Mucosa of gallbladder (tissue), 1 donor: ENCODE results near the gene SYPL1. TPM values are rescaled to one million over a fixed set of nuclear protein-coding genes. Genes with fewer than 3 reads are reported as not detected.

Source experiments
- DNase-seq: peaks from one replicate; pipeline ENCODE4 v3.0.0-alpha.2; 2020; ENCODE audit warnings: low spot score
- total RNA-seq: library from RNA; stranded (reverse); gene quantifications from one replicate; pipeline ENCODE4 v1.2.1, GENCODE V29; 2021
- donor health status: DM: no; HTN: no; CAD: no.

The SYPL1 gene
- total RNA-seq, 1 donor from 2014 or later, result 116 TPM

DNA sequence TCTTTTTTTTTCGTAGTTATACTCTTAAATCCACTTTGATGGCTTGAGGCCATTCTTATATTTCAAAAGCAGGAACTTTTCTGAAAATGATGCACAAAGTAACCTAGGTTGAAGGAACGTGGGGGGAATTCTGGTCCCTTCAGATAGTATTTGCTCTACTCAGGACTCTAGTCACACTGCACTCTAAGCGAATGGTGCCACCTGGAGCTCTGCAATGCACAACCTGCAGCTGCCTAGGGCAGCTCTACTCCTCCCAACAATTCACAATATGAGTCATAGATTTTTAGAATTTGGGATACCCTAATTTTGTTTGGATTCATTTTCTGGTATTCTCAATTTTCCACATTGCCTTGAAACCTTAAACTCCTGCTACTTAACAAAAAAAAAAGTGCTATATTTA lies 17.3 kb downstream of the SYPL1 start:
- no peak for DNase-seq

- DNase-seq, result no peak
Measured at GRCh38 chr7:106092204-106092603, 19.9 kb downstream of the SYPL1 start.

DNA sequence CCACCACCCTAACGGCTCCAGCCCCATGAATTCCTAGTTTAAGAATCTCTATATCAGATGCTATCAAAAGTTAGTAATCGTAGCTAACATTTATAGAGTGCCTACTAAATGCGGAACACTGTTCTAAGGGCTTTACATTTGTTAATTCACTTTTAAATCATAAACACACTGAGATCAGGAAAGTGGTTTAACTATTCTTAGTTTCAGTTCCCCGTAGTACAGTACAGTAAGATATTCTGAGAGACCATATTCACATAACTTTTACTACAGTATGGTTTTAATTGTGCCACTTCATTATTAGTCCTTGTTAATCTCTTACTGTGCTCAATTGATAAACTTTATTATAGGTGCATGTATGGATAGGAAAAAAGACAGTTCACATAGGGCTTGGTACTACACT lies 22.5 kb downstream of the SYPL1 start:
- DNase-seq, result no peak

DNA sequence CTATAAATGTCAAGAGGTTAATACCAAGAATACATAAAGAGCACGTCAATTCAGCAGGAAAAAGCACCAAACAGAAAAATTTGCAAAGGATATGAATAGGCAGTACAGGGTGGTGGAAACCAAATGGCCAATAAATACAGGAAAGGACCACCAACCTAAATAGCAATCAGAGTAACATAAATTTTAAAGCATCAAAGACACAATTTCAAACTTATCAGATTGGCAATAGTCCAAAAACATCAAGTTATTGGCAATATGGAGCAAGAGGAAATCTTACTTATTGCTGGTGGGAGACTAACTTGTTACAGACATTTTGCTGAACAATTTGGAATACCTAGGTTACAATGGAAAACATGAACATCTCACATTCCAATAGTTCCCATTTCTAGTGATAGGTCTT lies 24.1 kb downstream of the SYPL1 start:
- no peak for DNase-seq

GRCh38 chr7:106086062-106086461 lies 26.1 kb downstream of the SYPL1 start:
- no peak for DNase-seq

GRCh38 chr7:106085015-106085414 lies 27.1 kb downstream of the SYPL1 start:
- DNase-seq, result no peak

DNA sequence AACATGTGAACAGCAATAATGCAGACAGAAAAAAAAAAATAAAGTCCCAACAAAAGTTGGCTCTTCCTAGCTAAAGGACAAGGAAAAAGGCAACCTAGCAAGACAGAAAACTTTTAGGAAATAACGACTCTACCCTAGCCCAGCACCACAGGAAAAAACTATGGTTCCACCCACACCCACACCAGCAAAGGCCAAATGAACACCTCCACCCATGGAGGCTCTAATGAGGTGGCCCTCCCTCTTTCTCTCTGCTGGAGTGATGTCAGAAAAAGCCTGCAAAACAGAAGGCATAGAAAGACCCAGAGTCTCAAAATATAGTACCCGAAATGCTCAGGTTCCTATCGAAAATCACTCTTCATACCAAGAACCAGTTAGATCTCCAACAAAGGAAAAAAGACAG lies 28.4 kb downstream of the SYPL1 start:
- no peak for DNase-seq

DNA sequence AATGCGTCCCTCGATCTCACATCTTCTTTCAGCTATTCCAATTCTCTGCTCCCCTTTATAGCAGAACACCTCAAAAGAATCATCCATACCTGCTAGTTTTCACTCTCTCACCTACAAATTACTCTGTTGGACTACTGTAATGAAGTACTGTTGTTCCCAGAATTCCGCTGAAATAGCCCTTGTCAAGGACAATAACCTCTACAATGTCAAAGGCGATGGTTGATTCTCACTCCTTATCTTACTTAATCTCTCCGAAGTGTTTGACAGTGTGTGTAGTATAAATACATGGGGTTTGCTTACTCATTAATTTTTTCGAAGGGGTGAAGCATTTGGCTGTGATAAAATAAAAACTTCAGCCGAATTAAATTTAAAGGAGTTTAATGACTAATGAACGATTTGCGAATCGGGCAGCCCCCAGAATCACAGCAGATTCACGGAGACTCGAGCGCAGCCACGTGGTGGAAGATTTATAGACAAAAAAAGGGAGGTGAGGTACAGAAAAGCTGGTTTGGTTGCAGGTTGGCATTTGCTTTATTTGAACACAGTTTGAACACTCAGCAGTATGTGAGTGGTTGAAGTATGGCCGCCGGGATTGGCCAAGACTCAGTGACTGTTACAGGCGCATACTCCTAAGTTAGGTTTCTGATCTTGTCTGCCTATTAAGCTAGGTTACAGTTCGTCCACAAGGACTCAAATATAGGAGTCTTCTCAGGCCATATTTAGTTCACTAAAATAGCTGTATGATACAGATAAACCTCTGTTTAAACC lies 29.8 kb downstream of the SYPL1 start:
- DNase-seq, result no peak

GRCh38 chr7:106080300-106080987 lies 31.7 kb downstream of the SYPL1 start:
- no peak for DNase-seq

- no peak for DNase-seq
Measured at GRCh38 chr7:106076537-106076936, 35.6 kb downstream of the SYPL1 start.

DNA sequence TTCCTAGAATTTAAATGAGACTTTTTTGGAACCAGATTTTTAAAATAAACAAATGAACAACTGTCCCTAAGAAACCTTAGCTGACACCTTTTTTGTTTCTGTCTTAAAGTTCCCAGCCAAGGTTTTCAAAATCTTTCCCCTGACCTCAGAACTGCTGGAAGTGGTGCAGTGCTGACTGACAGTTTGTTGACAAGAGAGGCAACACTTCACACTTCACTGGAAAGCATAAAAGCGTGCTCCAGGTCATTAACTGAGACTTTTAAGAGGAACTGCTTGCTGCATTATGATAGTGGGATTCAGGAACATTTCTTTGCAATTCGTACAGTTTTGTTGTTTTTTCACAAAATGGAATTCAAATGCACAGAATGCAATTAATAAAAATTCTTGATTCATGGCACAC lies 36.2 kb downstream of the SYPL1 start:
- DNase-seq, result no peak

- DNase-seq, result no peak
Measured at GRCh38 chr7:106074257-106074656, 37.9 kb downstream of the SYPL1 start.

- DNase-seq, result no peak
Measured at GRCh38 chr7:106073701-106074100, 38.4 kb downstream of the SYPL1 start.

GRCh38 chr7:106072715-106073091 lies 39.4 kb downstream of the SYPL1 start:
- no peak for DNase-seq

- DNase-seq, result peak; percentile 73
Measured at GRCh38 chr7:106071999-106072714, 40.0 kb downstream of the SYPL1 start.

DNA sequence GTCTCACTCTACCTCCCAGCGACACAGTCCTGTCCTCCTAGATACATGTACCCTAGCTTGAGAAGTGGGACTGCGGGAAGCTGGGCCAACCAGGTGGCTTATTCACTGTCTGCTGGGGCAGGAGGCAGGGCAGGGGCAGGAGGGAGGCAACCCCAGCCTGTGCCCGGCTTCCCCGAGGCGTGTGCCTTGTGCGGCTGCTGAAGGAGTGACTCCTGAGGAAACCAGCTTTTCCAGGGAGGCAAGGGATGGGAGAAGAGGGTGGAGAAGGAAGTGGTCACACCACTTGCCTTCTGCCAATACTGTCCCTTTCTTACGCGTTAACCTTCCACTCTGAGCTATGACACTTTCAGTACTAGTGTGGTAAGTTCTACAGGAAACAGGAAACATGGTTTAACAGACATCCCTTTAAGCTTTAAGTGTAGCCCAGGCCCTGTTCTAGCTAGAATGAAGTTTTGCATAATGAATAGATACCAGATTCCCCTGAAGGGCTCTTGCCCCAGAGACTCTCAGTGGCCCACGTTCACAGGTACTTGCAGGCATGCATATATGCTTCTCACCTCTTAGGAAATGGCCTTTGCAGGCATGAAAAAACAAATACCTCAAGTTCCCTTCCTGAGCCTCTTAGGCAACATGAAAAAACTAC lies 40.6 kb downstream of the SYPL1 start:
- DNase-seq, result peak; percentile 72

DNA sequence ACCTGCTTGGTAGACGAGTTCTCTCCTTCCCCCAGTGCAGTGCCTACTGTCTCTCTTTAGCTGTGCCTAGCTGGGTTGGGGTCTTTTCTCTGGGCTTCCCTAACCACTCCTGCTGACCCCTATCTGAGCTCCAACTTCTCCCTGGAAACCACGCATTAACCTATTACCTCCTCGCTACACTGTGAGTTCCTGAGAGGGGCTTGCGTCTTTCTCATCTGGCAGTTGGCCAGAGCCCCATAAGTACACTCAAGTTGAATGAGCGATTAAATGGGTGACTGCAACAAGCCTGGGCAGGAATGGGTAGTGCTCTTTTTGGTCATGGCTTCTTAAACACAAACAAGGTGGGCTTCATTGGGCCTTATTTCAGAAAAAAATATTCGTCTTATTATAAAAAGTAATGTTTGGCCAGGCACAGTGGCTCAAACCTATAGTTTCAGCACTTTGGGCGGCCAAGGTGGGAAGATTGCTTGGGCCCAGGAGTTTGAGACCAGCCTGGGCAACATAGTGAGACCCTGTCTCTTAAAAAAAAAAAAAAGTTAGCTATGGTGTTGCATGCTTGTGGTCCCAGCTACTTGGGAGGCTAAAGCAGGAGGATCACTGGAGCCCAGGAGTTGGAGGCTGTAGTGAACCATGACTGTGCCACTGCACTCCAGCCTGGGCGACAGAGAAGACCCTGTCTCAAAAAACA lies 41.4 kb downstream of the SYPL1 start:
- no peak for DNase-seq

- peak; percentile 75 for DNase-seq
Measured at GRCh38 chr7:106070201-106070551, 41.9 kb downstream of the SYPL1 start.

GRCh38 chr7:106069471-106070200 lies 42.5 kb downstream of the SYPL1 start:
- no peak for DNase-seq

DNA sequence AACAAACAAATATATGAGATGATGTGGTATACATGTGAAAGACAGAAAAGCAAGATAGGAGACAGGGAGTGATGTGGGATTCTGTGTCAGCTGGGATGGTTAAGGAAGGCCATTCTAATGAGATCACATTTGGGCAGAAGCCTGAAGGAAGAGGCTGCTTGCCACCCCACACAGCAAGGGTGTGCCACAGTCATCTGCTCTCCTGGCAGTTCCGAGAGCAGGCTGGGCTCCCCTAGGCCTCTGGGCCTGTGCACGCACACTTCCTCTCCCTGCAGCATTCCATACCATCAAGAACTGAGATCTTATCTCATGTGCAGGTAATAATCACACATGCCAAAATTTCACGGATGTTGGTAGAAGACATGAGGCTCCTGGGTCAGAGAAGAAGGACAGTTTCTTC lies 43.1 kb downstream of the SYPL1 start:
- peak; percentile 48 for DNase-seq

DNA sequence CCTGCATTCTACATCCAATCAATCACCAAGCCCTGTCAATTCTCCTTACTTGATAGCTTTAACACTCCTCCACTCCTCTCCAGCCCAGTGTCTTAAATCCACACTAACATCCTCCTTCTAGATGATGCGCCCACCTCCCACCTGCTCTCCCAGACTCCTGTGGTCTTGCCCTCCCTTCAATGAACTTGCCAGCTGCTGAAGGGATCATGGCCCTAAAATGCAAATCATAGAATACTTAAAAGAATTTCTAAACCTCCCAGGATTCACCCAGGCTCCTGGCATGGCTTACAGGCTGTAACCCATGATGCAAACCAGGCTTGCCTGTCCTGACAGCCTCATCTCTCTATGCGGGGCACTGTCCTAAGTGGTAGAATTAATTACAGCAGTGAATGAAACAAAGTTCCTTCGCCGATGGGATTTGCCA lies 43.6 kb downstream of the SYPL1 start:
- no peak for DNase-seq
